HepG2 (cell line): ENCODE measurements around the gene ABI3BP. TPM values are rescaled to one million over a fixed set of nuclear protein-coding genes. Genes with fewer than 3 reads are reported as not detected.

ENCODE experiments used
- ATAC-seq: fragments of 200-7000 bp; cut with Tn5 transposase; 3 replicates; pipeline ENCODE4 v1.9.1; 2020; ENCODE audit warnings: mild to moderate bottlenecking, moderate library complexity
- BruUV-seq: library from RNA; stranded (reverse); fragments of 400-500 nt; replicated peaks from 2 replicates; lab custom pipeline; 2021; lab: Mats Ljungman, UMichigan
- CTCF ChIA-PET: fragments of 300-600 bp; formaldehyde crosslinking; extraction: SDS; loops from one replicate; lab custom pipeline; 2021; ENCODE audit warnings: low total read pairs, inconsistent platforms, low intra/inter-chr PET ratio; lab: Yijun Ruan, JAX
- POLR2A ChIA-PET: fragments of 350-600 bp; sonication (Branson Sonifier 250); formaldehyde crosslinking; loops from one replicate; lab custom pipeline; 2020; ENCODE audit warnings: antibody characterized with exemption, inconsistent platforms; lab: Yijun Ruan, JAX
- DNase-seq: peaks from one replicate; pipeline ENCODE4 v3.0.0-alpha.2; 2015; ENCODE audit warnings: low spot score
- FAIRE-seq: peaks from 3 replicates; lab custom pipeline; 2011; peaks lifted over from hg19 to GRCh38; lab: Jason Lieb, UNC
- H2AFZ ChIP-seq: one replicate; pipeline ENCODE4 v1.6.1; 2011; ENCODE audit warnings: low read length, inconsistent platforms
- H3K27ac ChIP-seq: fragments of 300-600 bp; 3 replicates; pipeline ENCODE4 v1.8.0; 2011; ENCODE audit warnings: mixed run types, mild to moderate bottlenecking, mixed read lengths, low read length, inconsistent platforms; ENCODE audit not compliant: insufficient read depth; ENCODE audit errors: extremely low read length
- H3K27me3 ChIP-seq, 2 experiments: fragments of 200-600 bp in 1 of 2; 2 replicates in 1 of 2; 3 replicates in 1 of 2; pipeline versions ENCODE4 v1.6.0 to v1.8.0; 2011; ENCODE audit warnings: low read length in 2 of 2, mild to moderate bottlenecking in 2 of 2, moderate library complexity in 2 of 2, inconsistent platforms in 1 of 2; ENCODE audit not compliant: insufficient read depth in 2 of 2, control insufficient read depth in 1 of 2
- H3K36me3 ChIP-seq, 2 experiments: fragments of 200-600 bp in 1 of 2; replicated peaks in 1 of 2; 2 replicates in 1 of 2; 3 replicates in 1 of 2; pipeline versions ENCODE4 v1.5.1 to v1.8.0; 2011; ENCODE audit warnings: low read length in 2 of 2, inconsistent platforms in 1 of 2; ENCODE audit not compliant: insufficient read depth in 2 of 2, control insufficient read depth in 1 of 2
- H3K4me1 ChIP-seq: 2 replicates; pipeline ENCODE4 v1.5.1; 2012; ENCODE audit warnings: low read length, inconsistent platforms; ENCODE audit not compliant: insufficient read depth
- H3K4me2 ChIP-seq: 2 replicates; pipeline ENCODE4 v1.6.0; 2011; ENCODE audit warnings: low read depth, low read length, inconsistent platforms
- H3K4me3 ChIP-seq, 3 experiments: fragments of 200-600 bp in 1 of 3; sonication (generic), shearing (Covaris generic) in 1 of 3; replicated peaks in 1 of 3; 2 replicates each; pipeline ENCODE4 v1.5.1; 2011 to 2016; ENCODE audit warnings: low read length in 3 of 3, inconsistent platforms in 2 of 3, low read depth in 2 of 3, mild to moderate bottlenecking in 2 of 3, control low read depth in 1 of 3, mixed read lengths in 1 of 3; ENCODE audit not compliant: insufficient read depth in 1 of 3
- H3K79me2 ChIP-seq: one replicate; pipeline ENCODE4 v1.6.1; 2011; ENCODE audit warnings: low read length, inconsistent platforms; ENCODE audit not compliant: insufficient read depth
- H3K9ac ChIP-seq: 2 replicates; pipeline ENCODE4 v1.6.0; 2011; ENCODE audit warnings: mild to moderate bottlenecking, low read depth, low read length, inconsistent platforms; ENCODE audit not compliant: insufficient read depth
- H3K9me3 ChIP-seq: 2 replicates; pipeline ENCODE4 v1.5.1; 2012; ENCODE audit warnings: mild to moderate bottlenecking, low read length
- H4K20me1 ChIP-seq: 2 replicates; pipeline ENCODE4 v1.6.0; 2011; ENCODE audit warnings: inconsistent platforms, mild to moderate bottlenecking, low read length, moderate library complexity; ENCODE audit not compliant: insufficient read depth
- CBFB ChIP-seq: sonication (generic); formaldehyde crosslinking; IDR thresholded peaks from 2 replicates; pipeline ENCODE4 v1.4.0; 2020; ENCODE audit warnings: missing genetic modification reagents
- ESRRA ChIP-seq: sonication (generic); formaldehyde crosslinking; IDR thresholded peaks from 2 replicates; pipeline ENCODE4 v1.5.1; 2020; ENCODE audit warnings: mild to moderate bottlenecking, low read depth, missing genetic modification reagents
- JDP2 ChIP-seq: sonication (generic); formaldehyde crosslinking; IDR thresholded peaks from 2 replicates; pipeline ENCODE4 v1.8.1; 2022; ENCODE audit warnings: missing genetic modification reagents, borderline replicate concordance
- MBD4 ChIP-seq: IDR thresholded peaks from 2 replicates; pipeline ENCODE4 v1.6.1; 2012; ENCODE audit warnings: low read length, inconsistent platforms, borderline replicate concordance
- MXD1 ChIP-seq: sonication (generic); formaldehyde crosslinking; IDR thresholded peaks from 2 replicates; pipeline ENCODE4 v1.4.0; 2020; ENCODE audit warnings: mild to moderate bottlenecking, missing genetic modification reagents
- NFKBIZ ChIP-seq: IDR thresholded peaks from 2 replicates; pipeline ENCODE4 v1.6.1; 2018; ENCODE audit warnings: missing genetic modification reagents, missing compliant biosample characterization
- NR0B2 ChIP-seq: sonication (generic); formaldehyde crosslinking; IDR thresholded peaks from 2 replicates; pipeline ENCODE4 v1.4.0; 2020; ENCODE audit warnings: mild to moderate bottlenecking, missing genetic modification reagents
- REPIN1 ChIP-seq: sonication (generic); formaldehyde crosslinking; IDR thresholded peaks from 2 replicates; pipeline ENCODE4 v1.8.0; 2022; ENCODE audit warnings: missing genetic modification reagents, low read depth, mild to moderate bottlenecking, borderline replicate concordance
- SRY ChIP-seq: sonication (generic); formaldehyde crosslinking; IDR thresholded peaks from 2 replicates; pipeline ENCODE4 v1.8.0; 2022; ENCODE audit warnings: mild to moderate bottlenecking, missing genetic modification reagents
- TEAD3 ChIP-seq: optimal IDR thresholded peaks from 2 replicates; pipeline ENCODE3; 2016; ENCODE audit warnings: borderline replicate concordance
- TRIM24 ChIP-seq: sonication (generic); formaldehyde crosslinking; IDR thresholded peaks from 2 replicates; pipeline ENCODE4 v1.8.0; 2022; ENCODE audit warnings: mild to moderate bottlenecking, missing genetic modification reagents
- ZBTB34 ChIP-seq: sonication (generic); formaldehyde crosslinking; IDR thresholded peaks from 2 replicates; pipeline ENCODE4 v1.8.0; 2022; ENCODE audit warnings: mild to moderate bottlenecking, missing genetic modification reagents
- ZBTB4 ChIP-seq: sonication (generic); formaldehyde crosslinking; IDR thresholded peaks from 2 replicates; pipeline ENCODE4 v1.4.0; 2020; ENCODE audit warnings: missing genetic modification reagents, mild to moderate bottlenecking, borderline replicate concordance
- ZKSCAN5 ChIP-seq: sonication (generic); formaldehyde crosslinking; IDR thresholded peaks from 2 replicates; pipeline ENCODE4 v1.5.1; 2020; ENCODE audit warnings: mild to moderate bottlenecking, missing genetic modification reagents
- ZNF331 ChIP-seq: sonication (generic); formaldehyde crosslinking; IDR thresholded peaks from 2 replicates; pipeline ENCODE4 v1.4.0; 2020; ENCODE audit warnings: missing genetic modification reagents
- ZNF350 ChIP-seq: sonication (generic); formaldehyde crosslinking; IDR thresholded peaks from 2 replicates; pipeline ENCODE4 v1.4.0; 2020; ENCODE audit warnings: mild to moderate bottlenecking, low read depth, missing genetic modification reagents, borderline replicate concordance
- ZNF75D ChIP-seq: sonication (generic); formaldehyde crosslinking; IDR thresholded peaks from 2 replicates; pipeline ENCODE4 v1.8.1; 2023; ENCODE audit warnings: missing genetic modification reagents, mild to moderate bottlenecking, borderline replicate concordance
- ZNF768 ChIP-seq: sonication (generic); formaldehyde crosslinking; IDR thresholded peaks from 2 replicates; pipeline ENCODE4 v1.4.0; 2020; ENCODE audit warnings: missing genetic modification reagents
- ZNF775 ChIP-seq: sonication (generic); formaldehyde crosslinking; IDR thresholded peaks from 2 replicates; pipeline ENCODE4 v1.4.0; 2020; ENCODE audit warnings: missing genetic modification reagents, mild to moderate bottlenecking, moderate library complexity, borderline replicate concordance
- ZNF83 ChIP-seq: sonication (generic); formaldehyde crosslinking; IDR thresholded peaks from 2 replicates; pipeline ENCODE4 v1.4.0; 2020; ENCODE audit warnings: missing genetic modification reagents, mild to moderate bottlenecking, borderline replicate concordance
- WGBS: methylation state at CpG from one replicate; pipeline ENCODE4 v1.1.6; 2017; ENCODE audit warnings: low lambda C conversion rate; 5-methylcytosine and 5-hydroxymethylcytosine counted together
- in situ Hi-C: cut with HindIII; loops from 2 replicates; pipeline ENCODE4 v1.10.0; 2017; ENCODE audit warnings: low pct_unique_long_range_greater_than_20kb; ENCODE audit not compliant: extremely low pct_ligation_motif_present
- intact Hi-C: fragments of 100-400 bp; cut with micrococcal nuclease; formaldehyde crosslinking; loops from one replicate; pipeline ENCODE4 v1.10.0; 2022; ENCODE audit not compliant: unreplicated experiment
- polyA plus RNA-seq, 8 experiments: library from polyadenylated mRNA; depleted of rRNA in 3 of 8; stranded (reverse) in 7 of 8; unstranded in 1 of 8; fragments of >200 nt; fragmentation: Illumina TruSeq in 4 of 8; extraction: Trizol in 4 of 8; gene quantifications; 2 replicates each; pipeline versions ENCODE4 v1.2.1 to v1.2.3, GENCODE V29; 2011 to 2016; ENCODE audit warnings: low read depth in 4 of 8, missing spikeins in 1 of 8, mixed read lengths in 1 of 8; ENCODE audit not compliant: insufficient read depth in 1 of 8
- total RNA-seq, 5 experiments: library from RNA; depleted of rRNA; stranded (reverse); fragments of >200 nt; fragmentation: Illumina TruSeq; extraction: Trizol; gene quantifications; 2 replicates each; pipeline ENCODE4 v1.2.3, GENCODE V29; 2016; ENCODE audit warnings: low read depth in 1 of 5

Gene ABI3BP
- total and polyA plus RNA-seq, 2 of the 13 experiments (the other 11 are each of a cell fraction or from before 2014, with no cell fraction given): not detected

- TF ChIP-seq CBFB (CRISPR knock-in tag): no peak
- no peak for TF ChIP-seq ZKSCAN5 (CRISPR knock-in tag)
- no peak for TF ChIP-seq TEAD3 (CRISPR knock-in tag)
- TF ChIP-seq NFKBIZ: no peak
- TF ChIP-seq ZNF75D (CRISPR knock-in tag): no peak
- TF ChIP-seq ZBTB34 (CRISPR knock-in tag): no peak
- TF ChIP-seq NR0B2 (CRISPR knock-in tag): no peak
- TF ChIP-seq, all 625 proteins: peak for 0
These were observed 140.4 kb downstream of the ABI3BP start (continued) for GRCh38 chr3:100852840-100853239.

GRCh38 chr3:100850701-100851100, 142.5 kb downstream of the ABI3BP start:
- no peak overlapping the region for H2AFZ ChIP-seq
- H3K27me3 ChIP-seq: 0 out of 5 replicates have a peak, but pooled peaks cover 0 to 11% of the 10 kb centered on the region in 2 experiments
- no peak overlapping the region for H3K9ac ChIP-seq
- ATAC-seq (no peak), DNase-seq (no peak), FAIRE-seq (no peak)
- no peak overlapping the region for H3K4me3 ChIP-seq
- no TSS peak for BruUV-seq
- ChIA-PET POLR2A (no interaction called here), CTCF (no interaction called here)
- intact Hi-C loops: no loop called here
- 1% methylated on average over 2 of the region's 2 CpGs for WGBS
- H3K4me1 ChIP-seq: no peaks in the 10 kb centered on the region
- H3K79me2 ChIP-seq: no peaks in the 10 kb centered on the region
- no peaks in the 10 kb centered on the region for H3K36me3 ChIP-seq
- no peak overlapping the region for H3K27ac ChIP-seq
- in situ Hi-C loops: no loop called here
- H3K9me3 ChIP-seq: no peaks in the 10 kb centered on the region
- H4K20me1 ChIP-seq: no peaks in the 10 kb centered on the region
- no peak overlapping the region for H3K4me2 ChIP-seq
- no peak for TF ChIP-seq SRY (CRISPR knock-in tag)
- TF ChIP-seq TRIM24: no peak
- no peak for TF ChIP-seq ZNF75D (CRISPR knock-in tag)
- no peak for TF ChIP-seq ESRRA
- TF ChIP-seq ZNF775: no peak
- no peak for TF ChIP-seq JDP2 (CRISPR knock-in tag)
- TF ChIP-seq MXD1 (CRISPR knock-in tag): no peak
- TF ChIP-seq REPIN1 (CRISPR knock-in tag): no peak
- TF ChIP-seq ZNF350 (CRISPR knock-in tag): no peak
- TF ChIP-seq ZNF83 (CRISPR knock-in tag): no peak
- TF ChIP-seq ZNF768 (CRISPR knock-in tag): no peak
- no peak for TF ChIP-seq MBD4
- TF ChIP-seq ZBTB4: no peak
- no peak for TF ChIP-seq ZNF331 (CRISPR knock-in tag)
